Hematopoietic multipotent progenitor cell treated with erythropoietin and hydrocortisone succinate and interleukin-3 and kit ligand, for 6 days (in vitro differentiated cells): ENCODE data around the gene NSRP1.
"Not testable (repeated sequence)": the region's sequence is repeated elsewhere in the genome, so short reads cannot be mapped to it uniquely, and the experiment has no call there.

Experiments used
- DNase-seq: peaks from one replicate; pipeline ENCODE4 v3.0.0-alpha.2; 2015

Gene NSRP1, protein sequence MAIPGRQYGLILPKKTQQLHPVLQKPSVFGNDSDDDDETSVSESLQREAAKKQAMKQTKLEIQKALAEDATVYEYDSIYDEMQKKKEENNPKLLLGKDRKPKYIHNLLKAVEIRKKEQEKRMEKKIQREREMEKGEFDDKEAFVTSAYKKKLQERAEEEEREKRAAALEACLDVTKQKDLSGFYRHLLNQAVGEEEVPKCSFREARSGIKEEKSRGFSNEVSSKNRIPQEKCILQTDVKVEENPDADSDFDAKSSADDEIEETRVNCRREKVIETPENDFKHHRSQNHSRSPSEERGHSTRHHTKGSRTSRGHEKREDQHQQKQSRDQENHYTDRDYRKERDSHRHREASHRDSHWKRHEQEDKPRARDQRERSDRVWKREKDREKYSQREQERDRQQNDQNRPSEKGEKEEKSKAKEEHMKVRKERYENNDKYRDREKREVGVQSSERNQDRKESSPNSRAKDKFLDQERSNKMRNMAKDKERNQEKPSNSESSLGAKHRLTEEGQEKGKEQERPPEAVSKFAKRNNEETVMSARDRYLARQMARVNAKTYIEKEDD

DNA sequence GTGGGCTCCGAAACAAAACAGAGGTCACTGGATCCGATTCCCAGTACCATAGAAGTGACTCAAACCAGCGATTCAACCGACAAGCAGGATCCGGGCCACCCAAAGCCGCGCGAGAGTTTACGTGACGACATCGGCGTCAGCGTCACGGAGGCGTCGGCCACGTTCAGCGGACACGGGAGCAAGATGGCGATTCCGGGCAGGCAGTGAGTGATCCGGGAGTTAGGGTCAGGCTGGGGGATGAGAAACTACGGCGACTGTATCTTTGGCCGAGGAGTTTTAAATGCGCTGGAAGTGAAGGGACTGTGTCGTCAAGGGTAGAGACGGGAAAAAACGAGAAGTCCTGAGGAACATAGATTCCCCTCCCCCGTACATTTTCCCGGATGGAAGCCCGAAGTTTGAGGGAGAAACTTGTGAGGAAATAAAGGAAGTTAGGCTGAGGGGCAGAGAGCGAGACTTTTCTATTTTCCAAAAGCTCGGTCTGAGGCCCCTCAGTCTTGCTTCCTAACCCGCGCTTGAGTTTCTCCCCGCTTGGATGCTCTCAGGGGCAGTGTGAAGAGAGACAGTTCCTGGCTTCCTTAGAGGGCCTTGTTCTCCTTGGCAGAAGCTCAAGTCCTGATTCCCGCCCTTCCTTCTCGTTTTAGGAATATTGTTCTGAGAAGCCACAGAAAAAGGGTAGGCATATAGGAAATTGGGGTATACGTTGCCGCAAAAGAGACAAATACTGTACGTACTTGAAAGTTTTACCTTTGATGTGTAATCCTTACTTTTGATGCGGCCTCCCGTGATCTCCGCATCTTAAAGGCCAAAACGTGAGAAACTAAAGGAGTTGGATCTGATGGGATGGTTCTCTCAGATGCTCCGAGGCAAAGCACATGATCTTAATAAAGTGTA, at the start of gene NSRP1:
Gene NSRP1 (plus strand): TSS at position 156 of the 891 bp plus-strand sequence. CDS start 28 bp downstream, at position 184.
- DNase-seq: peak; percentile 97

DNA sequence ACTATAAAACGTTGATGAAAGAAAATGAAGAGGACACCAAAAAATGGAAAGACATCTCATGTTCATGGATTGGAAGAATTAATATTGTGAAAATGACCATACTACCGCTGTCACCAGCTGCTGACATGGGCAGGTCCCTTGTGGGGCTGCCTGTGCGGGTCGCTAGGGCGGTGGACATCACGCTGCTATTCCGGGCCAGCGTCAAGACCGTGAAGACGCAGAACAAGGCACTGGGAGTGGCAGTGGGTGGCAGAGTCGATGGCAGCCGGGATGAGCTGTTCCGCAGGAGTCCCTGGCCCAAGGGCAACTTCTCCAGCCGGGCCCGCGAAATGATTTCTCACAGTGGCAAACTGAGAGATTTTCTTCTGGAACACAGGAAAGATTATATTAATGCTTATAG, 48.2 kb upstream of the NSRP1 start:
- no peak for DNase-seq

DNA sequence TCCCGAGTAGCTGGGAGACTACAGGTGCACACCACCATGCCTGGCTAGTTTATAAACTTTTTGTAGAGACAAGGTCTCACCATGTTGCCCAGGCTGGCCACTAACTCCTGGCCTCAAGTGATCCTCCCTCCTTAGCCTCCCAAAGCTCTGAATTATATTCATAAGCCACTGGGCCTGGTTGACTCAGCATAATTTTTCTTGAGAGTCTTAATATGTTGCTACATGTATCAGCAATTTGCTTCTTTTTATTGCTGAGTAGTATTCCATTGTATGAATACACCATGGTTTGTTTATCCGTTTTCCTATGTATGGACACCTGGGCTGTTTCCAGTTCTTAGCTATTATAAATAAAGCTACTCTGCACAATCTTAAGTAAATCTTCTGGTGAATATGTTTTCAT, 42.4 kb upstream of the NSRP1 start:
- no peak for DNase-seq

DNA sequence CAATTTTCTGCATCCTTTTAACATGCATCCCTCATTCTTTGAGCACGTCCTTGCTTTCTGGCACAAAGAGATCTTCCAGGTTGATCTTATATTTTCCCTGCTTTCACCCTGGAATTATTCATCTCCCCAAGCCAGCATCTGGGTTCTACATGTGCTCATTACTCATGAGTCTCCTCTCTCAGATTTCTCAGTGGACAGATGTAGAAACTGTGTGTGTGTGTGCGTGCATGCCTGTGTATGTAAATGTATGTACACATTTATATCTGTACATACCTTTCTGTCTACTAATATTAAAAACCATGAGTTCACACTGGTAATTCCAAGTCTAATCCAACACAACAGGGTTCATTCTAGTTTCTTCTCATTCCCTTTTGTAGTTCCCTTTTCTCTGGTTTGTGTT, 41.9 kb upstream of the NSRP1 start:
- no peak for DNase-seq

DNA sequence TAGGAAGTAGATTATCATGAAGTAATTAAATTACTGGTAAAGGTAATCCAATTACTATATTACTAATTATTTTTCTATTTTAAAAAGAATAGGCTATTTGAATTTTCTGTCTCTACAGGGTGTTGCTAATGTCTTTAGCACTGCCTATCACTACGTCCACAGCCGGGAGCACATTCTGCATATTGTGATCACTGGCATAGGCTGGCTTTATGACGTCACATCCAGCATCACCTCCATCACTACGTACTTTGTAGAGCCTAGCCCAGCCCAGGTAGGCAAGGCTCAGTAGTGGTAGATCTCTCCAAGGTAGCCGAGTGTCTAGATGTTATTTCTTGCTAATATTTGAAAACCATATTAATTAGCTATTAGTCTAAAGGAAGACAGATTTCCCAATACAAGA, 33.8 kb upstream of the NSRP1 start:
- DNase-seq: no peak

DNA sequence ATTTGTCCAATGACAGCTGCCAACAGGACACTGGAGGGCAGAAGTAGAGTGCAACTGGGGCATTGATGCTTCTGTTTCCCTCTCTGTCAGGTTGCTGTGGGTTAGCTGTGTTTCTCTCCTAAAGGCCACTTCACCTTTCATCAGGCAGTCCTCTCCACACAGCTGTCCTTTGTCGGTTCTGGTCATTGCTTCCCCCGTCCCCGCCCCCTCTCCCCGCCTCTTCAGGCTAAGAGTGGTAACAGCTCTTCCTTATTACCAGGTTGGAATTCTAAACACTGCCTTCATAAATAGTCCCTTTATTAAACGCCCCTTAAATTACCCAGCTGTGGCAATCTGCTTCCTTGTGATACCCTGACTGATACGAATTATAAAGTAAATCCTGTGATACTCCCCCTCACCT, 31.8 kb upstream of the NSRP1 start:
- DNase-seq: no peak

DNA sequence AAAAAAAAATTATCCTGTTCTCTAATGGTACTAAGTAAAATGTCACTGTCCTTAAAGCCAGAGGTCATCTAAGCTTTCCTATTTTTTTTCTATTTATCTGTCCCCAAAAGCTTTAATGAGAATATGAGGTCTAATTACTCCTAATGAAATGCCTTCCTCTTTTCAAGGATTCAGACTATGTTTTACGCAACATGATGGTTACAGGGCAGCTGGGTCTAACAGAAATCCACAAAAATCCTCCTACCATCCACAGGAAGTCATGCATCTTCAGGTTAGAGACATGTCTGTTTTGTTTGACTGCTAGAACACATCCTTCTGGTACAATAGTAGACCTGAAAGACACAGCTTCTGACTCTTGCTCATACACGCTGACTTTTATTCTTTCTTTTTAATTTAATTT, 29.7 kb upstream of the NSRP1 start:
- no peak for DNase-seq

DNA sequence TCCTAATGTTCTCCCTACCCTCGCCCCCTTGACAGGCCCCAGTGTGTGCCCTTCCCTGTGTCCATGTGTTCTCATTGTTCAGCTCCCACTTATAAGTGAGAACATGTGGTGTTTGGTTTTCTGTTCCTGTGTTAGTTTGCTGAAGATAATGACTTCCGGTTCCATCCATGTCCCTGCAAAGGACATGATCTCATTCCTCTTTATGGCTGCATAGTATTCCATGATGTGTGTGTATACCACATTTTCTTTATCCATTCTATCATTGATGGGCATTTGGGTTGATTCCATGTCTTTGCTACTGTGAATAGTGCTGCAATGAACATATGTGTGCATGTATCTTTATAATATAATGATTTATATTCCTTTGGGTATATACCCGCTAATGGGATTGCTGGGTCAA, 29.2 kb upstream of the NSRP1 start:
- not testable (repeated sequence) for DNase-seq

DNA sequence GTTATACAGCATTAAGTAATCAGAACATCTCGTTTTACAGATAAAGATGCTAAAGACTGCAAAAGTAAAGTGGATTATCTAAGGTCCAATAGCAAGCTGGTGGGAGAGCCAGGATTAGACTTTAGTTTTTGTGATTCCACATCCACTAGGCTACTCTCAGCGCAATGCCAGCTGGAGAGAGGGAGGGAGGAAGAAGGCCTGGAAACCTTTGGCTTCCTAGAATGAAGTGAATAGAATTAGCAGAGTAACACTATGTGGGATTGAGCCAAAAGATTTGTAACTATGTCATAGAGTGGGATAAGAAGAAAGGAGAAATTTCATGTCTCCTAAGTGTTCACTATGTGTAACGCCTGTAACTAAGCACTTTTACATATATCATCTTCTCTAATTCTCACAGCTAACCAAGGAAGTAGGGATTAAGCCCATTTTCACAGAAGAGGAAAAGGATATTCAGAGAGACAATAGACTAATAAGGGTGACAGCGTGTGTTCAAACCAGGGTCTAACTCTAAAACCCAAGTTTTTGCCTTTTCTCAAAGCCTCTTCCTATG, 25.4 kb upstream of the NSRP1 start:
- DNase-seq: no peak

DNA sequence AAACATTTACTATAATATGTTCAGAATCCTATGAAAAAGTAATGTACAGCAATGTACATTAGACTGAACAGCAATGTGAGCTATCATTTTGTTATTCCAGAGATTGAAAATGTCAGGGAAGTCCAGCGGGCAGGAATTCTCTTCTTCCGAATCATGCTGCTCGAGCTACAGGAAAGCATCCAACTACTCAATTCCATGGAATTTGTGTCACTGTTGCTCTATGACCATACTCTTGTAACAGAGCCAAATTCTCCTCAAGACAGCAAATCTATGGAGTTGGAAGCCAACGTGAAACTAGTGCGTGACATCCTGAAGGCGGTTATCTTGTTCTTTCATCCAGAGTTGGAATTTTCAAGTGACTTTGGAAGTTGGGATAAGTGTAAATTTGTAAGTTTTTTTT, 24.8 kb upstream of the NSRP1 start:
- no peak for DNase-seq

DNA sequence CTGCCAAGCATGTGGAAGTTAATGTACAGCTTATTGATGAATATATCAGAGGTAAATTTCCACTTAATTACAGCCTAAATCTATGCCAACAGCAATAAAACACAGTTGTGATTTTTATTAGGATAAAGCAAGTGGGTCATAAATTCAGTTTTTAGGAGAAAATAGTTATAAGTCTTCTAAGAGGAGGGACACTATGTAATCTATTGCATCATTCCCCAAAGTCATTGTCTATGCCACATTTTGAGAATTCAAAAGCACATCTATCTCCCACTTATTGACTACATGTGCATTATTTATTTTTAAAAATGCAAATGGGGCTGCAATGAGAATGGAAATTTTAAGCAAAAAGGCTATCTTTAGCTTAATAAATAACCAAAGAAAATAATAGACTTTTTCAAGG, 23.7 kb upstream of the NSRP1 start:
- DNase-seq: no peak

DNA sequence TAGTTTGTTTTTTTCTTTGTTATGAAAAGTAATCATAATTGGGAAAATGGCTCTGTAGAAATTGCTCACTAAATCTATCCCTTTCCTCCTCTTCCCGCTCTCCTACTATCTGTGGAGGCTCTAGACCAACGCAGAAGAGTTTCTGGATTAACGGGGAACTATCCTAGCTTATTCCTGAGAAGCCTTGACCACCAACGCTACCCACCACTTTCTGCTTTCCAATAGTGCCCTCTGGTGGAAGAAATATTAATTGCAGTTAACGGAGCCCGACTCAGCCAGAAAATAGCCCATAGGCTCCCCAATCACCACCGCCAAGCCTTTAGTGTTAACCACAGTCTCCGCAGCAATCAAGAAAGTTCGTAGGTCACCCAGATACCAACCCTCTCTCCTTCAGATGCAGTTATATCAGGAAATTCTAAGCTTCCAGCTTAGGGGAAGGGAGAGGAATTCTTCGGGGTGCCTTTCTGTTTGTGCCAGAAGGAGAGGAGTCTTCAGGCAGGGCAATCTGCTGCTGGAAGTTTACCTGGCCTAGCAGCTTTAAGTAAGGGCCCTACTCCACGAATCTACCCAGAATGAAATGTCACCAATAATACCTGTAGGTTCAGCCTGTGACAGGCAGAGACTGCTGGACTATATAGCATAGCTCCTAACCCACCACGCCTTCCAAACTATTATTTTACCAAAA, 23.0 kb upstream of the NSRP1 start:
- peak; percentile 80 for DNase-seq

DNA sequence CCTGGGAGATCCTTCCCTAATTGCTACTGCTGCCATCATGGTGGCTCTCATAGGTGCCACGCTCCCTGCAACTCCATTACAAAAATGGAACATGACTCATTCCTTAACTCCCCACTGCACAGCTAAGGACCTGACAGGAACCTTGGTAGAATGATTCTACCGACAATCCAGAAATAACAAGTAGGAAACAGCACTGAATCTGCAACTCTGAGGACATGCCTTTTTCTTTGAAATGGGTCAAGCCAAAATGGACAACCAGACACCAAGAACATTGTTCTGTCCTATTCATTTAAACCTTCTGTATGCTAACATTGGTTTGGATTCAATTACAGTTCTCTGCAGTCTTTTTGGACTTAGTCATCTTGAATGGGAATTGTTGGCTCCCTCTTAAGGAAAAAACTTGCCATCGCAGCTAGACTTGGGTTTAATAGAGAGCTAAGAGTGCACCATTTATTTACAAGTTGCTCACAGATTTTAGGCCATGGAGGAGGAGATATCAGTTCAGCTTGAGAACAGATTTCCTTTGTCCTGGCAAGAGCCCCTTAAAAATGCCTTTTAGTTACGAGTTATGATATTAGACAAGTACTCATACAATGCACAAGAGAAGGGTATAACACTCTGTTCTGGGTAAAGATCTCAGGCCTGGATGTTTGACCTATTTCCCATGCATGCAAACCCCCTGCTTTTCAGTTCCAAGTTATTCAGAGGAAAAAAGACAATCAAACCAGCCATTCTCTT, 20.9 kb upstream of the NSRP1 start:
- peak; percentile 71 for DNase-seq

DNA sequence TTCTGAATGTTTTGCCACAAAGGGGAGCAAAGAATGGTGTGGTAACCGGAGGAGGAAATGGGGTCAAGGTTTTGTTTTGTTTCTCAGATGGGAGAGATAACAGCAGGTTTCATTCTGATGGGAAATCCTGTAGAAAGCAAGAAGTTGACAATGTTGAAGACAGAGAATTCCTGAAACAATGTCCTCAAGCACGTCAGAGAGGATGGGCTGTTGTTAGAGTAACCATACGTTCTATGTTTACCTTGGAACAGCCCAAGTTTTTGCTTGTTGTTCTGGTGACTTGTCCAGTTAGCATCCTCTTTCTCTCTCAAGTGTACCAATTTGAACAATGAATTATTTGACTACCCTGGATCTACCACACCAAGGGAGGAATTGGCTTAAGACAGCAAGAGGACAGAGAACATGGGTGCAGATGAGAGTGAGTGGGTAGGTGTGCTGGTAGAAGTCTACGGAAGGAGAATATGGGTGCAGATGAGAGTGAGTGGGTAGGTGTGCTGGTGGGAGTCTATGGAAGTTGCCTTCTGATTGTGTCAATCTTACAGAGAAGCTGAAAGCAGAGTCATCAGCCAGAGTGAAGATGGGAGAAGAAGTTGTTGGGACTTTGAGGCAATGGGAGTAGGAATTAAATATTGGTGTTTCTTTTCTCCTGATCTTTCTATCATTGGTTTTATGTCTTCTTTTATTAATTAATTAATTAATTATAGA, 14.8 kb upstream of the NSRP1 start:
- DNase-seq: no peak

DNA sequence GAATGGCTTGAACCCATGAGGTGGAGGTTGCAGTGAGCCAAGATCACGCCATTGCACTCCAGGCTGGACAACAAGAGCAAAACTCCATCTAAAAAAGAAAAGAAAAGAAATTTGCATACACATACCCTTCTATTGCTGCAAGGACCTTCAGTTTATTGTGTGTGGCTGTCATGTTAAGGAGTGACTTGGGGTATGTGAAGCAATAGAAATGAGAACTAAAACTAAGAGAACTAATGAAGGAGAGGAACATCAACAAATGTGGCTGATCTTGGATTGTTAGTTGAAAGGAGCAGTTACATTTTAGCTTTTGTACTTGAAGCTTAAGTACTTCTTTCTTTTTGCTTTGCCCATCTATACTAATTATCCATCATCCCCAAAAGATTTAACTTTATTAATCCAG, 12.7 kb upstream of the NSRP1 start:
- no peak for DNase-seq

DNA sequence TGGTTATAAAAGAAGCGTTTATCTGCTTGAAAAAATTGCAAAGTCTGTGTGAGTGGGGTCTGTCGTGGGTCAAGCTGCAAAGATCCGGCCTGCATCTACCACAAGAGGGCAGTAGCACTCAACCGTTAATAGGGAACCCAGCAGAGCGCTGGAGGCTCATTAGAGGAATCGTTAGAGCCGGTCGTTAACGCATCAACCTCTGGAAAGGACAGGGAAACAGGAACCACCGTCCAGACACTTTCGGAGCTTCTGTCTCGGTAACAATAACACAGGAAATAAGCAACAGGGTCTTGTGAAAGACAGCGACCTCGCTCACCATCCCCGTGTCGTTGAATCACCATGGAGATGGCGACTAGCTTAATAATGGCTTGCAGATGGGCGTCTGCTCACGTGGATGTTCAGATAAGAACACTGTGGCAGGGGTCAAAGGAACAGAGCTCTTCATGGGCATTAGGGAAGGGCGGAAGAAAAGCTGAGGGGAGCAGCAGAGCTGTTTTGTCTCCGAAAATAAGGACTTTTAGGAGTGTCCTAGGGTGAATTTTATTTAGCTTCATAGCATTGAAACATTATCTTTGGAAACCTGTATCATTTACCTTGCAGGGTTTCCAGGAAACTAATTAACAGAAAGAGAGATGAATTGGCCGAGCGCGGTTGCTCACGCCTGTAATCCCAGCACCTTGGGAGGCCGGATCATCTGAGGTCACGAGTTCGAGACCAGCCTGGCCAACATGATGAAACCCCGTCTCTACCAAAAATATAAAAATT, 11.9 kb upstream of the NSRP1 start:
- peak; percentile 97 for DNase-seq

DNA sequence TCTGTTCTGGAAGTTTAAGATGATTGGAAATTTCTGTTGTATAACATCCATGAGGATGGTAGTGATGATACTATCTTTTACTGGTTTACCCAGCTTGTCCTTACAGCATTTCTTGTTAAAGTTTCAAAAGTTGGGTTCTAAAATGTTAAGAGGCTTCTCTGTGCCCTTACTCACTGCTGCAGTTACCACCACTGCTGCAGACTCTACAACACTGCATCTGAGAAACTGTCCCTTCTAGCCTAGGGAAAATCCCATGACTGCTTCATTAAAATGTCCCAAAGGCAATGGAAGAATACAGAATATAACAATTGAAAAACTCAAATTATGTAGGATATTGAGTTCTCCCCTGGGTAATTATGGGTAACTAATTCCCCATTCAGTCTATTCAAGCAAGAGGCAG, 3.8 kb upstream of the NSRP1 start:
- DNase-seq: no peak

DNA sequence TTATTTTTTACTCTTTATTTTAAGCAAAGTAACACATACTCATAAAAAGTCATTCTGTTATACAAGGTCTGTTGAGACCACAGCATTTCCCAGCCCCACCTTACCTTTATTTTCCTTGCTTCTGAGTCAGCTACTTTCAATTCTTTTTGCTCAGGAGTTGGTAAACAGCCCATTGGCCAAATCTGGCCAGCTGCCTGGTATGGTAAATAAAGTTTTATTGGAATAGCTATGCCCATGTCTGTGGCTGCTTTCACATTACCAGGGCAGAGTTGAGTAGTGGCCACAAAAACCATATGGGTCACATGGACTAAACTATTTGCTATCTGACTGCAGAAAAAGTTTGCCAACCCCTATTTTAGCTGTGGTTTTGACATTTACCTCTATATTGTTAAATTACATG, 3.4 kb upstream of the NSRP1 start:
- peak; percentile 53 for DNase-seq

DNA sequence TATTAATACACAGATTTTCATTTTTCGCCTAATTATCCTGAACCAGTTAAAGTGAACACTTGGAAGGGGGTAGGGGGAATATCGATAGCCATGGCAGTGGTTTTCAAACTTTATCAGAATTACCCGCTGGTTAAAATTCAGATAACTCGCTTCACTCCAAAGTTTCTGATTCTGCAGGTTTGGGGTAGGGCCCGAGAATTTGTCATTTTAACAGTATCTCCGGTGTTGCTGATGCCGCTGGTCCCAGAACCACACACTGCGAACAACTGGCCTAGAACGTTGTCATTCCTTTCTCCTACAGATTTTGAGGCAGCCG, 313 bp upstream of the NSRP1 start:
- DNase-seq: no peak

DNA sequence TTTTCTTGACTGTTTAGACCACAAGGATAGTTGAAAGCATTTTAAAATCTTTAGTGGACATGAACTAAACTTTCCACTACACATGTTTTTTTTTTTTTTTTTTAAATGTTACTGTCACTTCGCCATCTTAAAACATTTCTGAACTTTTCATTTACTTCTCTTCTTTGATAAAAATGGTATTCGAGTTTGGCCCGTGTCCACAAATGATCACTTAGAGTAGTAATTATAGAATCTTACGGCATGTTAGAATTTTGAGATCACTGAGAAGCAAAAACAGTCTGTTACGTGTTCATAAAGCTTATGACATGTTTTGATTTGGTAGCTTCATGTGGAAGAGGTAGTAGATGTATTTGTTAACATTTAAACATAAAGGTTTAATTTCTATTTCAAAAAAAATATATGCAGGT, 1.1 kb downstream of the NSRP1 start:
- DNase-seq: no peak

DNA sequence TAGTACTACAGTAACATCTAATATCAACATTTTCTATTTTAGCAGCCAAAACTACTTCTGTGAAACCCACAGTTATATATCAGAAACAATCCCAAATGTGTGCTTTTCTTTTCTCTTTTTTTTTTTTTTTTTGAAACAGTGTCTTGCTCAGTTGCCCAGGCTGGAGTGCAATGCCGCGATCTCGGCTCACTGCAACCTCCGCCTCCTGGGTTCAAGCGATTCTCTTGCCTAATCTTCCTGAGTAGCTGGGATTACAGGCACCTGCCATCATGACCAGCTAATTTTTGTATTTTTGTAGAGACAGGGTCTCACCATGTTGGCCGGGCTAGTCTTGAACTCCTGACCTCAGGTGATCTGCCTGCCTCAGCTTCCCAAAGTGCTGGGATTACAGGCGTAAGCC, 2.0 kb downstream of the NSRP1 start:
- not testable (repeated sequence) for DNase-seq
